ENCODE results near the gene MRGPRG.

MRGPRG gene

GRCh38 chr11:3225159-3225758, 6.6 kb upstream of the MRGPRG start:
- no peak for DNase-seq

GRCh38 chr11:3224401-3225057, 5.9 kb upstream of the MRGPRG start:
- no peak for DNase-seq

DNA sequence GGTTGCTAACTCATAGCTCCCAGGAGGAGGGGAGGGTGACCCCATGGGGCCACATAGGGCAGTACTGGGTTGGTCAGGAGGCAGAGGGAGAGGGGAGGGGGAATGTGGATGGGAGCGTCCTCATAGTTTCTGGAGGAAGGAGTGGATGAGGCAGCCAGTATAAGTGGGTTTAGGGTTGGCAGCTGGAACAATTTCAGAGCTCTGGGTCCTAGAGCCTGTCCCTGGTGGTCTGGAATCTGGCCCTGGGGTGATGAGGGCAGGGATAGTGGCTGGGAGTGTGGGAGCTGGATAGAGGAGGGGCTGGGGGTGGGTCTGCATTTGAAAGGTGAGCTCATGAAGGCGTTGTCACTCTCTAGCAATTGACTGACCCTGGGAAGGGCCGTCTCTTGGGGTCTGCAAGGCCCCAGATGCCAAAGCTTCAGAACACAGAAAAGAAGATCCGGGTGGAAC, 5.3 kb upstream of the MRGPRG start:
- DNase-seq, result no peak

DNA sequence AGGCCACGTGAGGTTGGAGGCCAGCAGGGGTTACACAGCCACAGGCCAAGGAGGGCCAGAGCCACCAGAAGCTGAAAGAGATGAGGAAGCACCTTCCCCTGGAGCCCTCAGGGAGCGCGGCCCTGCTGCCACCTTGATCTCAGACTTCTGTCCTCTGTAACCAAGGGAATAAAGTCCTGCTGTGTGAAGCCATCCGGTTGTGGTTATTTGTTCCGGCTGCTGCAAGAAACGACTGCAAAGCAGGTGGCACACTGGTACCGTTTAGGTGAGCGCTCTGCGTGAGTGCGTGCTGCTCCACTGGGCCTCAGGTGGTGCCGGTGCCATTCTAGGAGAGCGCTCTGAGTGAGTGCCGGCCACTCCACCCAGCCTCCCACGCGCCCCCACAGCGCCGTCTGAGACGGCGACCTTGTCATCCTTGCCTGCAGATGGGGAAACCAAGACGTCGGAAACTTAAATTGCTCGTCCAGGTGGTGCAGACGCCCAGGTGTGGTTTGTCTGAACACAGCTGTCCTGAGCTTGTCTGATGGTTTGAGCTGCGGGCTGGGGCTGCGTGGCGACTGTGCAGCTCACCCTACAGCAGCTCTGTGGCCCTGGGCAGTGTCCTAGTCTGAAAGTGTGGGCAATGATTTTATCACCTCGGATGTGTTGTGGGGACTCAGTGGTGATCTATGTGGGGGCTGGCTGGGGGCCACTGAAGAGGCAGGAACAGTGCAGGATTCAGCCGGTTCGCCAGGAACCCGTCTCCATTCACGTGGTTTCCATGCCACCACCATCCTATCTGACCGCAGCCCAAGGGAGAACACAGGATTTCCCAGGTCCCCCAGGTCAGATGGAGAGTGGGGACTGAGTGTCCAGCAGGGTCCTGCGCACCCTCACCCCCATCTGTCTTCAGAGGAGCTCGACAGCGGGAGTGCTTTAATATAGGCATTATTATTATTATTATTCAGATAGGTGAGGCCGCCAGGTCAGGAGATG, 4.6 kb upstream of the MRGPRG start:
- no peak for DNase-seq

DNA sequence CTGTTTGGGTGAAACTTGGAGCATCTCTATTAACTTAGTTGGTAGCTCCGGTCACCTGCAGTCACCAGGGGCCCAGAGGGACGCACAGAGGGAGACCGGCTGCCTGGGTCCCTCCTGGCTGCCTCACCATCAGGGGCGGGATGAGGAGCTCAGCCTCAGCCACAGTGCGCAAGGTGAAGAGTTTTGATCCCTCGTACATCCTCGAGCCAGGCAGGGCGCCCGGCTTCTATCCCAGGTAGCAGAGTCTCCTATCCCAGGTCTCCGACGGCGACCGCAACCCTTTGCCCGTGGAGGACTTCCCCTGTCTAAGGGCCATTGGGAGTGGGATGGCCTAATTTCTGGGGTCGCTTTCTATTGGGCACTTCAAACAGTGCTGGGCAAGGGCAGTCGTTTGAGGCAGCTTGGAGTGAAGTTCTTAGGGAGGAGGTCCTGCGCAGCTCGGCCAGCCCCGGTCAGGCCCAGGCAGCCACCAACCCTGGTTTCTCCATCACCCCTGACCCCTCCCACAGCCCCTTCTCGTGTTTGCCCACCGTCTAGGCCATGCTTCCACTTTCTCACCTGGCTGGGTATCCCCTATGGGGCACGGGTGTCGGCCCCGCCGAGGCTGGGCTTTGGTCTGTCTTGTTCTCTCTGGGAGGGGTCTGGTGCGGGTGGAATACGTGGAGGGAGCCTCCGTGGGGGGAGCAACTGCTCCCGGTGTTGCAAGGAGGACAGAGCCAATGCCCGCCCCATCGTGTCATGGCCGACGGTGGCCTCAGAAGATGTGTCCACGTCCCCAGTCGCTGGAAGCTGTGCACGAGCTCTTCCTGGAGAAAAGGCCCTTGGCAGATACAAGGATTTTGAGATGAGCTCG, 3.6 kb upstream of the MRGPRG start:
- DNase-seq, result no peak

DNA sequence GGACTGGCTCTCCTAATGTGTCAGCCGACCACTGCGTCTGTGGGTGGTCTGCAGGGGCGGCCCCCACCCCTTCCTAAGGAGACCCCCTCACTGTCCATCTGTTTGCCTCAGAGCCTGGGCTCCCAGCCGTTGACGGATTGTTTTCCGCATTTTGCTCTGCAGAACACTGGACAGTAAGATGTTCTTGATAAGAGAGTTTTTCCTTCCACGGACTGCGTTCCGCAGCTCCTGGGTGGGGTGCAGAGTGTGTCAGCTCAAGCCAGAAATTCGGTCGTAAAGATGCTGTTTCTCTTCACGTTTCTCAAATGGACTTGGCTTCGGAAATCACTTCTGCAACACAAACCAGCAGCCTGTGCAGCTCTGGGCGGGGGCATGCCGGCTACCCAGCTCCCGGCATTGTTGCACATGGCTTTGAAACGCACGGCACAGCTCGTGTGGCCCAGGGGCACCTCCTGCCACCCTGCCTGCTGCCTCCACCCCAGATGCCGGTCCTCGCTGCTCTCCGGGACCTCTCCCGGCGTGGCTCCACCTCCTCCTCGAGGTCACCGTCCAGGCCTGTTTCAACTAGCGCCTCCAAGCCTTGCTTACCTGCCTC, 2.9 kb upstream of the MRGPRG start:
- no peak for DNase-seq

DNA sequence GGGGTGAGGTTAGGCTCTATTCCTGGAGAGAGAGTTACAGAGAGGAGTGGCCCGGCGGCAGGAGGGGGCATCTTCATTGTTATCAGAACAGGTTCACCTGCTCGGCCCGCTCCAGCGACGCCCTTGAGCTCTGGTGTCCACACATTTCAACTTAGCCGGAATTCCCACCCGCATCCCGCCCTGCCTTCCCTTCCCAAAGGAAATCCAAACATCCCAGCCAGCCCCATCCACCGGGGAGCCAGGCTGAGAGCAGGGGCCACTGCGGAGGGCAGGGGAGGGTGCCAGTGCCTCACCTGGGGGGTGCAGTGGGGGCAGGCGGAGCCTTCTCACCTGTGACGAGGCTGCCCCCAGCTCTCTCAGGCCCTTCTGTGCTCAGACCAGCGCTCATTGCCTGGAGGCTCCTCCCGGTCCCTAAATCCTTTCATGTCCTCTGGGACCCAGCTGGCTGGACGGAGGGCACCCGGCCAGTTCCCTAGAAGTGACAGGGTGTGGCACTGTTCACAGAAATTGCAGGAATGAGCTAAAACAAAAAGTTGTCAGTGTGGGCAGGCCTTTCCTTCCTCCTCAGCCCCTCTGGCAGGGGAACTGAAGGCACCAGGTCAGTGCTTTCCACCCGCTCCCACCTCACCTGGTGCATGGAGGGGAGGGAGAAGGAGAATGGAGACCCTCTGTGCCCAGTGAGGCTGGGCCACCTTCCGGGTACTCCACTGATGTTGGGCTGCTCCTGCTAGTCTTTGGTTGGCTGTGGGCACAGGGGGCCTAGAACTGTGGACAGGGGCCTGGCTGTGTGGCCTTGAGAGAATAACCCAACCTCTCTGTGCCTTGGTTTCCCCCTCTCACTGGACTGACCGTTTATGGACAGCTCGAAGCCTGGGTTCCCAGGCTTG, 2.2 kb upstream of the MRGPRG start:
- DNase-seq, result no peak

DNA sequence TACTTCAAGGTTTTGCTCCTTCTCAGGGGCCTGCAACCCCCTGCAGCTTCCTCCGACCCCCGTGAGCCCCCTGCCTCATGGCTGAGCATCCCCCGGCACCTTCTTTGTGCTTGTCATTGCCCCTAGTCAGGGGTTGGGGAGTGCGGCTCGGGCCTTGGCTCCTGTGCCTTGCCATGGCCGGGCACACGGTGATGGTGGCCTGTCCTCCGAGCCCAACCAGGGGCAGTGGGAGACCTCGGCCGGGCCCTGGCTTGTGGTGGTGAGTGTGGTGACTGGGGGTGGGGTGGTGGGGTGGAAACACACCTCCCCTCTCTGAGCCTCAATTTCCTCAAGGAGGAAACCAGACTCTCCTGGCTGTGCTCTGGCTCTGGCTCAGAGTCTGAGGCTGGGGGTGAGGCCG, 1.5 kb upstream of the MRGPRG start:
- no peak for DNase-seq

- no peak for DNase-seq
These were observed 774 bp upstream of the MRGPRG start for GRCh38 chr11:3219281-3219892.

DNA sequence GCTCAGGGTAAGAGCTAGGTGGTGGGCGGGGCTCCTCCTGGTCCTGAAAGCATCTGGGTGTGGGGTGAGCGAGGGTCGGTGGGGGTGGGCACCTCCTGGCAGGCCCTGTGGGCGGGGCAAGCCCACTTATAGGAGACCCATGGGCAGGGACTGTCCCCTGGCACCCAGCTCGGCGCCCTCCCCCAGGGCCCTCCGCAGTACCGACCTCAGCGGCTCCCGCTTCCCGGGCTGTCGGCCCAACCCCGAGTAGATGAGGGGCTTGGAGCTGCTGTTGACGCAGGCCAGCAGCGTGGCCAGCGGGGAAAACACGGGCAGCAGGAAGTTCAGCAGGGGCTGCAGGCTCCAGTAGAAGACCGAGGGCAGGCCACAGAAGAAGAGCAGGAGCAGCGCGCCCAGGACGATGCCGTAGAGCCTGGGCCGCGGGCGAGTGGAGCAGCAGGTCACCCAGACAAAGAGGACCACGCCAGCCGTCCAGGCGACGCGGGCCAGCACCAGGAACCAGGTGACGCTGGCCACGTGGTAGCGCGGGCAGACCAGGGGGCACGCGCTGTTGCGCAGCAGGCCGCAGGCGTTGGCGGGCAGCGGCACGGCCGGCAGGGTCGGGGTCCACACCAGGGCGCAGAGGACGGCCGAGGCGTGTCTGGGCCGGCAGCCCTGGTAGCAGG, 663 bp downstream of the MRGPRG start:
- no peak for DNase-seq

DNA sequence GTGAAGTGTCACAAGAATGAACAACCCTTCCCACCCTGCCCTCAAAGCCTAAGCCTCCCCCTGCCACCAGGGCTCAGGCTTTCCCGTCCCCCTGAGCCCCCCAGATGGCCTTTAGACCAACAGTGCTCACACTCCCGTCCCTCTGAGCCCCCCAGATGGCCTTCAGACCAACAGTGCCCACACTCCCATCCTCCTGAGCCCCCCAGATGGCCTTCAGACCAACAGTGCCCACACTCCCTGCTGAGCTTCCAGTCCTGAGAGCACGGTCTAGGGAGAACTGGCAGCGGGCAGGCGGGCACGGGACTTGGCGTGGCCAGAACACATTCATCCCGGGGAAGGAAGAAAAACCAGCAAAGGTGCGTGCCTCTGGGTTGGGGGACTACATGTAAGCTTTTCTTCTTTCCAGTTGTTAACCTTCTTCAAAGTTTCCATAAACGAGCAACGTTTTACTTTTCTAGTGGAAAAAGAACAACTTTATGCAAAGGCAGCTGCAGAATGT, 2.5 kb downstream of the MRGPRG start:
- no peak for DNase-seq

GRCh38 chr11:3215346-3216026, 3.1 kb downstream of the MRGPRG start:
- no peak for DNase-seq

- DNase-seq, result no peak
These were observed 4.3 kb downstream of the MRGPRG start for GRCh38 chr11:3214420-3214699.

DNA sequence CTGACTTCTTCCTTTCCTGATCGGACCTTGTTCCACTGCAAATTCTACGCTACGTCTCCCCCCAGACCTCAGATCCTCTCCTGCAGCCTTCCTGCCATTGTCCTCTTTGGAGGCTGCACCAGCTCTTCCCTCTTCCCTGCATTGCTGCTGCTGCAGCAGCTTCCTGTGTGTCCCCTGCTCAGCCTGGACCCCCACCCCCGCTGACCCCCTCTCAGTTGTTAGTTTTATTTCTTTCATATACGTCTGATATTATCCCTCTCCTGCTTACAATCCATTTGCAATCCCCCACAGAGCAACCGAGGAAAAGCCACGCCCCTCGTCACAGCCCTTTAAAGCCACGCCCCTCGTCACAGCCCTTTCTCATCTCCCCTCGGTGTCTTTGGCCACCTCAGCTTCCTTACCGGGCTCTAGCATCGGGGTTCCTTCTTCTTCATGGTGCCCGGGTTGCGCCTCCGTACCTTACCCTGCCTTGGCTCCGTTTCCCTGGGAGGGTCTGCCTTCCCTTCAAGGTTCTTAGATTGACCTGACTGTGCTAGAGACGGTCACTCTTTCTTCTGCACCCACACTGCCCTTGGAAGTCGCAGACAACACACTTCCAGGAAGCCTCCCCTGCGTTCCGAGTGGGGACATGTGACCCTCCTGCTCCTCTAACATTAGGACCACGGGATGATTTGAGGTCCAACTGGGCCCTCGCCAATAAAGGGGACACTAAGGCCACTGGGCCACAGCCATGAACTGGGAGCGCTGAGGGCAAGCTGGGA, 4.8 kb downstream of the MRGPRG start:
- no peak for DNase-seq

DNA sequence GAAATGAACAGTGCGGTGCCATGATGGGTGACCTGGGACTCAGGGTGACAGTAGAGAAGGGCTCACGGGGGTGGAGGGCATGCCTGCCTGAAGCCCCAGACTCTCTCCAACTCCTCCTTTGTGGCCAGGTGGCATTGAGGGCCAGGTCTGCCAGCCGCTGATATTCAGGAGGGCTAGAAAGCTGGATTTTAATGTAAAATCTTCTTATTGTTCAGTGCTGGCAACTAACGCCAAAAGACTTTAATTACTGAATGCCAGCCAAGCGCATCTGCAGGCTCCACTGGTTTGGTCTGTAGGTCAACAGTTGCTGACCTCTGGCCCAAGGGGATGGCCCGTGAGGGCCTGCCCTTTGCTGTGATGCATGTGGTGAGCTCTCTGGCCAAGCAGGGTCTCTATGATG, 10.3 kb downstream of the MRGPRG start:
- DNase-seq, result no peak

GRCh38 chr11:3207526-3208189, 11.0 kb downstream of the MRGPRG start:
- DNase-seq, result no peak

- DNase-seq, result no peak
These were observed 11.8 kb downstream of the MRGPRG start for GRCh38 chr11:3206922-3207204.

- no peak for DNase-seq
These were observed 12.3 kb downstream of the MRGPRG start for GRCh38 chr11:3206156-3206921.
